ENCODE data around the gene SYT12.
A peak's percentile ranks its signal among the peaks of the same experiment; 100 is the strongest.

SYT12 gene

DNA sequence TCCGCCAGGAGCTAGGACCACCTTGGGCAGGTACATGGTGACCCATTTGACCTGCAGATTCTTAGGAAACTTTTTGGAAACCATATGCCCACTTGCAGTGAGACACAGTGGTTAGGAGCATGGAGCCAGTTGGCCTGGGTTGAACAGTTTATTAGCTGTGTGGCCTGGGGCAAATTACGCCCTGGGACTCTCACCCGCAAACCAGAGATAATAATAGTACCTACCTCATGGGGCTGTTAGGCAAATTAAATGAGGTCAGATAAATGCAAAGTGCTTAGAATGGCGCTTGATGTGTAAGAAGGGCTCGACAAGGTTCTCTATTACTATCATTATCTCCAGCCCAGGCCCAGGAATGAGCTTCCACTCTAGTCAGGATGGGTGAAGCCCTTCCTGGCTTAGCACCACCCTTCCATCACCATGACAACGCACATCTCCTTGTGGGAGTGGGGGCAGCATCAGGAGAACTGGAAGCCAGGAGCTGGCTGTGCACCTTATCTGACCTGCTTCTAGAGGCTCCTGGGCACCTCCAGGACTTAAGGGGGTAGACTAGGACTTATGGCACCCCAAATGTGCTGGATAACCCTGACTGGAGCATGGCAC lies 5.1 kb downstream of the SYT12 start:
- no peak for DNase-seq (ENCODE audit: low read depth)

DNA sequence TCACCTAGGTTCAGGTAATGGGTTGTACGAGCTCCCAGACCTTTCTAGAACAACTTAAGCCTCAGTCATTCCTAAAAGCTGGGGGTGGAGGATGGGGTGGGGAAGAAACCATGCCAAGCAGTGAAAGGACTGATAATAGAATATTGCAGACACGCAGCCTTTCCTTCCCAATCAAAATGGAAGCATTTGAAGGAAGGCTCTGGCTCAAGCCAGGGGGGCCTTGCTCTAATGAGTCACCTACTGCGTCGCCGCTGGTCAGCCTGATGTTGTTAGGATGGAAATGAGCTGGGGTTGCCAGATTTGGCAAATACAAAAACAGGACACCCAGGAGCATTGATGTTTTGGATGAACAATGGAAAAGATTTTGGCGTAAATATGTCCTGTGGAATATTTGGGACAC lies 6.2 kb downstream of the SYT12 start:
- no peak for DNase-seq (ENCODE audit: low read depth)

DNA sequence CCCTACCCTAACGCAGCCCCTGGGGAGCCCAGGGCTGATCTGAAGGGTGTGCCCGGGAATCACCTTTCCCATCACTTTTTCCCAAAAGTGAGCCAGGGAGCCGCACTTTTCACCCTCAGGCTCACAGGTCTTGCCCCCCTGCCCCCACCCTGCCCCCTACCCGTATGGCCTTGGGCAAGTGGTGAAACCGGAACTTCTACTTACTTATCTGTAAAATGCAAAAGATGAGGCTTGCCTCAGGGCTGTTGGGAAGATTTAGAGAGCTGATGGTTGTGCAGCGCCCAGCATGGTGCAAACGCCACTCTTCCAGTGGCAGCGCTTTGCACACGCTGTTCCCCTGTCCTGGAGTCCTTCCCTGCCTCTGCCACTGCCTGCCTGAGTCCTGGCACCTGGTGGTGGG lies 8.0 kb downstream of the SYT12 start:
- DNase-seq (ENCODE audit: low read depth): no peak

DNA sequence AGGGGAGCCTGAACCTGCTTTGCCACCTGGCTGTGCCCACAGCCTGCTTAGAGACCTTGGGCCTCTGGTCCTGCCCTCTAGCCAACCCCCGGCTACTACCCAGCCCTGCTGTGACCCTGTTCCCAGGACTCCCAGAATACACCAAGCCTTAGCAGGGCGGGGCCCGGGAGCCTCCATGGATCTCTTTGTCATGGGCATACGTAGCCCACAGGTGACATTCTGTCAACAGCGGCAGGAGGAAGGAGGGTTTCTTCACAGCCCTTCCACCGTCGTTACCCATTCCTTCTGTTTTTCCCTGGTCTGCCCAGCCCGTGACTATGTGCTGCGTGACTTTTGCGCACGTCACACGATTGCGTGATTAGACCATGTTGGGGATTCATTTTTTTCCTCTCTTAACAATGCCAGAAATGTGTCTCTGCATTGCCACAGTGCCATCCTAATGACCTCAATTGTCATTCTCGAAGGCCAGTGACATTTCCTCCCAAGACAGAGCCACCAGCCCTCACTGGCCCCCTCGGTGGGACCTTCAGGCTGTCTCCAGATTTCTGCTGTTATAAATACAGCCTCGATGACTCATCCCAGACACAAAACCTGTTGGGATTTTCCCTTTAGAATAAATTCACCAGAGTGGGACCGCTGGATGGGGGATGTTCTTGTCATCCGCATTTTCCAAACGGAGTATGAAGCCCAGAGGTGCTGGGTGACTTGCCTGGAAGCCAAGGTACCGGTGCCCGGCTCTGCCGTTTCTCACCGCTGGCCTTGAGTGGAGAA lies 9.0 kb downstream of the SYT12 start:
- no peak for DNase-seq (ENCODE audit: low read depth)

DNA sequence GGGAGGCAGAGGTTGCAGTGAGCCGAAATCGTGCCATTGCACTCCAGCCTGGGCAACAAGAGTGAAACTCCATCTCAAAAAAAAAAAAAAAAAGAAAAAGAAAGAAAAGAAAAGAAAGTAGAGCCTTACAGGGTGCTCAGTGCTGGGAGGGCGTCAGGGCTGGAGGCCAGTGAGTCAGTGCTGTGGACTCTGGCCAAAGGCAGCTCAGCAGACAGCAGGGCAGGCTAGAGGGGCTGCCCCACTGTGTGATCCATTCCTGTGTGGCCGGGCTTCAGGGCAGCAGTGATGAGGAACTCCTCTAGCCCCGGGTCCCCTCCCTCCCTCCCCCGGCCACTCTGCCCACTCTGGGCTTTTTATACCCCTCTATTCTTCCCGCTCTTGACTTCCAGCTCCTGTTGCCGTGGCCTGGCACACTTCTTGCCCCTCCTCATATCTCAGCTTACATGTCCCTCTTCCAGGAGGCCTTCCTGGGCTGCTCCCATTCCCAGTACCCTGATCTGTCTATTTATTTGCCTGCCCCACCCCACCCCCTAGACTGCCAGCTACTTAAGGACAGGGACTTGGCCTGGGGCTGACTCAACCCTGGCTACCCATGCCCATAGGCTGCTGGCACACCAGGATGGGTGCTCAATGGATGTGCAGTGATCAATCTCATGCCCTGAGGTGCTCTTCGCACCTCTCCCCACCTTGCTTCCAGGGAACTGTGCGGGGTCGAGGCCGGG lies 10.1 kb downstream of the SYT12 start:
- peak; percentile 60 for DNase-seq (ENCODE audit: low read depth)

DNA sequence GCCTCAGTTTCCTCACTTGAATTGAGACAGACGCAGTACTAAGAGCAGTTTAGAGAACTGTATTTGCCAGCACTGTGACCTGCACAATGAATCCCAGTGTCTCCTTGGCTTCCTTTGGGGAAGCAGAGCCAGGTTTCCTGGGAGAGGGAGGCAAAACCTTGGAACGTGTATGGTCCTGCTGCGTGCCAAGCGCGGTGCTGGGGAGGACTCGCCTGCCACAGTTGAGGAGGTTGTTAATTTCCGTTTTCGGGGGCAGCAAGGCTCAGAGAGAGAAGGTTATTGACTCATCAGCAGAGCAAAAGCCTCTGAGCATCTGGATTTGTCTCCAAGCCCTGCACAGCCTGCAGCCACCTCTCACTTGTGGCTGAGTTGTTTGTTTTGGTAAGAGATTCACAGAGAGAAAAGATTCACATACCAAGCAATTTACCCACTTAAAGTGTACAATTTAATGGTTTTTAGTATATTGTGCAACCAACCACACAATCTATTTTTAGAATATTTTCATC lies 10.8 kb downstream of the SYT12 start:
- peak; percentile 98 for DNase-seq (ENCODE audit: low read depth)

DNA sequence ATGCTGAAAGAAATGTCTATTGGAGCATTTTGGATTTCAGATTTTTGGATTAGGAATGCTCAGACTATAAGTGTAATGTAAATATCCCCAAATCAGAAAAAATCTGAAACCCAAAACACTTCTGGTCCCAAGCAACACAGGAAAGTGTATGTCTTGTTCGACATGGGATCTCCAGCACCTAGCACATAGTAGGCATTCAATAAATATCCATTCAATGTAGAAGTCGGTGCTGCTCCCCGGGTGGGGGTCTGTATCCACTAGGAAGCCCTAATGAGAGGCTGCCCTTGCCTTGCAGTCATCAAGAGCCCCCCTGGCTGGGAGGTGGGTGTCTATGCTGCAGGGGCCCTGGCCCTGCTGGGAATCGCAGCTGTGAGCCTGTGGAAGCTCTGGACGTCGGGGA lies 11.4 kb downstream of the SYT12 start:
- no peak for DNase-seq (ENCODE audit: low read depth)

DNA sequence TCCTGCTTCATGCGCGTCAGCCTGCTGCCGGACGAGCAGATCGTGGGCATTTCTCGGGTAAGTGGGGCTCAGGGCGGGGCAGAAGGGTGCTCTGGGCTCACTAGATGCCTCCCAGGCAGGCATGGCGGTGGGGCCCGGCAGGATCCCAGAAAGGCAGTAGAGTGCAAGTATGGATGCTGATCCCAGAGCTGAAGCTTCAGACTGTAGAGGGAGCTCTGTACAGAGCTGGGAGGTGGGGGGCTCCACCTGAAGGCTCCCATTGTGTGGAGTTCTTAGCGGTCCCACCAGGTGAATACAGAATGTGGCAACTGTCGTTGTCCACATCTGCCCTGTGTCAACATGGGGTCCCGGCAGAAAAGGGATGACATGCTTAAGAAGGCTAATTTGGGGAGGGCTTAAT lies 17.2 kb downstream of the SYT12 start:
- no peak for DNase-seq (ENCODE audit: low read depth)

DNA sequence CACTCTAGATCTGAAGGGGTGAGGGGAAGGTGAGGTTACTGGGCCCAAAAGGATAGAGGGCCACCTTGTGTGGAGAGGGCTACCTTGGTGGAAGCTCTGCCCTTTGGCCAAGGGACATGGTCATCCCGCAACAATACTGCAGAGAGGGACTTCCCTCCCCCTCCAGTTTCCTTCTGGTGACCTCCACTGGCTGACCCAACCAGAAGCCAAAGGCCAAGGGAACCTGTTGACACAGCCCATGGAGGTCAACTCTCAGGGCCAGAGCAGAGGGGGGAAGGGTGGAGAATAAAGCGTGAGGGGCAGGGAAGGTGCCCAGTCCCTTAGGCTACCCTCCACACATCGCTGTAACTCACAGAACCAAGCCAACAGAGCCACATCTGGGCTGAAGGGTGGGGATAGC lies 18.7 kb downstream of the SYT12 start:
- DNase-seq (ENCODE audit: low read depth): no peak

DNA sequence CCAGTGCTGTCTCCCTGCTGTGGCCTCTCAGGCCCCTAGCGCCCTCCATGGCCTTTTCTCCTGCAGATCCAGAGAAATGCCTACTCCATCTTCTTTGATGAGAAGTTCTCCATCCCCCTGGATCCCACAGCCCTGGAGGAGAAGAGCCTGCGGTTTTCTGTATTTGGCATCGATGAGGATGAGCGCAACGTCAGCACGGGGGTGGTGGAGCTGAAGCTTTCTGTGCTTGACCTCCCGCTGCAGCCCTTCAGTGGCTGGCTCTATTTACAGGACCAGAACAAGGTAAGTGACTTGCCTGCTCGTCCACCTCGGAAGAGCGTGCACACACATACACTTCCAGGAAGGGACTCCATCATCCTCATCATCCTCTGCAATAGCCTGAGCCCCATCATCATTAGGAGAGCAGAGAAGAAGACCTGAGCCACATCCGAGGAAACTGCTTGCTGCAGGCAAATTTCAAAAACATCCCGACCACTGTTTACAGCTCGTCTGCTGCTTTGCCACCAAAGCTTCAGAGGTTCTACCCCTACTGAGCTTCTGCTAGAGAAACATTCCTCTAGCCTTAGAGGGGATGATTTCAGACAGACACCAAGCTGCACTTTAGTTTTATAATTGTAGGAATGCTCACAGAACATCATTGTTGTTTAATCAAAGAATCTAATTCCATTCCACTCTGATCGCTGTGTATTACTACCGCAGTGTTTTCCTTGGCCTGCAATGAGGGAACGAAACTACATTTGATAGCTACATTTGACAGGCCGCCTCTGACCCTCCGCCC lies 20.8 kb downstream of the SYT12 start:
- no peak for DNase-seq (ENCODE audit: low read depth)

DNA sequence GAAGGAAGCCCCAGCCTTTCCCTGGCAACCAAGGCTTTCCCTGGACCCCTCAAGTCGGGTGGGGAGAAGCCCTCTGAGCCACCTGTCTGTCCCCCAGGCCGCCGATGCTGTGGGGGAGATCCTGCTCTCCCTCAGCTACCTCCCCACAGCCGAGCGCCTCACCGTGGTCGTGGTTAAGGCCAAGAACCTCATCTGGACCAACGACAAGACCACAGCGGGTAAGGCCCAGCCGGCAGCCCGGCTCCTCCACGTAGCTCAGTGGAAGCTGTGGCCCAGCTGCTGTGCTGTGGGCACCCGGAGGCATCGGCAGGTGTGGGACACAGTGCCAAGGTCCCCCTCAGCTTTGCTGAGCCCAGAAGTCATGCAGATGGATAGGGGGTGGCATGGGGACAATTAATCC lies 21.6 kb downstream of the SYT12 start:
- no peak for DNase-seq (ENCODE audit: low read depth)

DNA sequence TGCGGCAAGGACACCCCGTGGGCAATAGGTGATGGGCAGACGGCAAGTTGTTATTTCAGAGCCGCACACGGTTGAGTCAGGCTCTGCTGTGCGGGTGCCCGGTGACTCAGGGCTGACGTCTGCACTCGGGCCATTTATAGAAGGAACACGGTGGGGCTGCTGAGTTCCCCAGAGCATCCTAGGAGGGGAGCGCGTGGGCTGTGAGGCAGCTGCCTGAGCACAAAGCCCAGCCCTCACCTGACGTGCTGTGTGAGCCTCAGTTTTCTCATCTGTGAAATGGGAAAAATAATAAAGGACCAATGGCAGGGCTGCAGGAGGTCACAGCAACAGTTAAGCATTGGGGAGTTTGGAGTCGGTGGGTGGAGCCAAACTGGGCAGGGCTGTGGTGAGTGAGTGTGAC lies 22.4 kb downstream of the SYT12 start:
- DNase-seq (ENCODE audit: low read depth): no peak

DNA sequence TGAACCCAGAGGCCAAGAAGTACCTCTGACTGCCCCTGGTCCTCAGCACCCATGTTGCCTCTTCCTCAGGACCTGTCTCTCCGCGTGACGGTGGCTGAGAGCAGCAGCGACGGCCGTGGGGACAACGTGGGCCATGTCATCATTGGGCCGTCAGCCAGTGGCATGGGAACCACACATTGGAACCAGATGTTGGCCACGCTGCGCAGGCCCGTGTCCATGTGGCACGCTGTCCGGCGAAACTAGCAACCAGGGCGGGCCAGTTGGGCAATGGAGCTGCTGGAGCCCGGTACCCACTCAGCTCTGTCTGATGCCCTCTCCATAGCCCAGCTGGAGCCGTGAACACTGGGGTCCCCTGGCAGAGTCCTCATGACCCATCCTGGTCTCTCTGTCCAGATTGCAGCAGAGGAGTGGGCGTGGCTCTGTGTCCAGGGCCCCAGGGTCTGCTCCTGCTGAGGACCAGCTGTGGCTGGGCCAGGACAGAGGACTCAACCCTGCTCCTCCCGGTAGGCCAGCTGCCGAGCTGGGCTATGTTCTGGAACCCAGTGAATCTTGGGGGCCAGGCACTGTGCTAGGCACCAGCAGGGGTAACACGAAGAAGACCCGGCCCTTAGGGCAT lies 25.7 kb downstream of the SYT12 start:
- no peak for DNase-seq (ENCODE audit: low read depth)

DNA sequence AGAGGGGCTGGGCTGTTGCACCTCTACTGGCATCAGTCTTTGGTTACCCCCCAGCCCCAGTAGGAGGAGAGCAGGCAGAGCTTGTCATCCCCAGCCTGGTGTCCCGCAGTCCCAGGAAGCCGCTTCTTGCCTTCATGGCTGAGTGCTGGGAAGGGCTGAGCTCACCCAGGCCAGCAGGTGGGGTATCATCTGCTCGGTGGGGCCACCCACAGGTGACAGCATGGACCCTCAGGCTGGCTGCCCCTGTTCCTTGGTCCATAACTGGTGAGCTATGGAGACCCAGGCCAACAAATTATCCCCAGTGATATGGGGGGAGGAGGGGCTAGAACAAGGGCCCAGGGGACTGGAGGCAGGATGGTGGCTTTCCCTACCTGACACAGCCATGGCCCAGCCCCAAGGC lies 27.2 kb downstream of the SYT12 start:
- no peak for DNase-seq (ENCODE audit: low read depth)

DNA sequence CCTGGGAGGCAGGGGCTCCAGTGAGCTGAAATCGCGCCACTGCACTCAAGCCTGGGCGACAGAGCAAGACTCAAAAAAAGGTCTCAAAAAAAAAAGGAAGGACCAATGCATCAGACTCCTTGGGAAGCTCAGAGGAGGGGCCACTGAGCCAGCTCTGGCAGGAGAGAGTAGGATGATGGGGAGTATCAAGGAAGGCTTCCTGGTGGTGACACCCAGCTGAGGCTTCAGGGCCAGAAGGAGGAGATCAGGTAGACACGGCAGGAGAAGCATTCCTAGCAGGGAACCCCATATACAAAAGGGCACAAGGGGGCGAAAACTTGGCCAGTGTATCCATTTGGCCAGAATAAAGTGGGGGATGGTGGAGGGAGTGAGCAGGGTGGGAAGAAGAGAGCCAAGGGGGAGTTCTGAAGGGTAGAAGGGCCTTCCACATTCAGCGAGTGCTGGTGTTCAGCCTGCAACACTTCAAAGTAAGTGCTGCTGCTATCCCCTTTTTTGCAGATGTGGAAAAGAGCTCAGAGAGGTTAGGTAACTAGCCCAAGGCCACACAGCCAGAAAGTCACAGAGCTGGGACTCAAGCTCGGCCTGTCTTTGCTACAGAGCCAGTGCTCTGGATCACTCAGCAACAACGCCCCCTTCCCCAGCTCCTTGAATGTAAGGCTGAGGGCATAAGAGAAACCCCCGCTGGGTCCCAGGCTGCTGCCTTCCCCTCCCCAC lies 28.4 kb downstream of the SYT12 start:
- DNase-seq (ENCODE audit: low read depth): no peak

DNA sequence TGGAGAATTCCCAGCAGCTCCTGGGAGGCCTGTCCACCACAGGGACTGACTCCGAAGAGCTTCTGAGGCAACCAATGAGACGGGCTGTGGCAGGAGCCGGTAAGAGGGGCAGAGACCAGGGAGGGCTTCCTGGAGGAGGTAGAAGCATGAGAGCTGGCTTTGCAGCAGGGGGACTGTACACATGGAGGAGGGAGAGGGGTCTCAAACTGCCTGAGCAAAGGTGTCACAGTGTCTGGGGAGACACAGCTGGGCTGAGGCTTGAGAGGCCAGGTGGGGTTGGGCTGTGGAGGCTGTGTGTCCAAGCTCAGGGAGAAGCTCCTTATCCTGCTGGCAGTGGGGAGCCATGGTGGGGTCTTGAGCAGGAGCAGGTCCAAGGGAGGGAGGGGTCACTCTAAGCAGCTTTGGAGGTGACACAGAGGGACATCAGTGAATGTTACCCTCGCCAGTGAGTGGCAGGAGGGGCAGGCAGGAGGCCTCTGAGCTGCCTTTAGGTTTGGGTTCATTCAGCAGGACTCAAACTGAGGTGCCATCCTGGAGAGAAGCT lies 29.1 kb downstream of the SYT12 start:
- no peak for DNase-seq (ENCODE audit: low read depth)

DNA sequence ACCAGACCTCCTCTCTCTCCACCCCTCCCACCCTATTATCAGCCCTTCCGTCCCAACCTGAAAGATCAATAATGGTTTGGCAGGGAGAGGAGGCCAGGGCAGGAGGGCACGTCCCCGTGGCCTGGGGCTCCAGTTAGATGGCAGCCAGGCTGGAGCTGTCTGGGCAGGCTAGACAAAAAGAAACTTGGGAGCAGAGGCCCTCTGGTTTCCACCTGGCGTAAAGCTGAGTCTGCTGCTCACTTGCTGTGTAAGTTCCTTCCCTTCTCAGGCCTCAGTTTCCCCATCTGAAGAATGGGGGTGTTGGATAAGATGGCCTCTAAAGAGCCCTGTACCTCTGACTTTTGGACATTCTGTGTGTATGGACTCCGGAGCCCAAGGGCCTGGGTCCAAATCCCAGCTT lies 30.0 kb downstream of the SYT12 start:
- DNase-seq (ENCODE audit: low read depth): no peak

DNA sequence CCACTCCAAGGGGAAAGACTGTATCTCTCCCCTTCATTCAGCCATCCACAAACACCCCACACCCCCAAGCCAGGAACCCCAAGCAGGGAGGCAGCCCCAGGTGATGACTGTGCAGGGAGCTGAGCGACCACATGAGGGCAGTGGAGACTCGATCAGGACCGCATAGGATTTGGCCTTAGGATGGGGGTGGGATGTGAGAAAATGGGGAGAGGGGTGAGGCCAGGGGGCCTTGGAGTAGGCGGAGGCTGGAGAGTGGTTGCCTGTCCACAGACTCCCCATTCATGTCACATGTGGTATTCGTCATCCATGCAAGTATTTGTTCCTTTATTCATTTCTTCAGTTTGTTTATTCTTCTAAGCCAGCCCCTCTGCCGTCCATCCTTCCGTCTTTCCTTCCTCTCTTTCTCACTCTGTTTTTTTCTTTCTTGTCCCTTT lies 31.0 kb downstream of the SYT12 start:
- no peak for DNase-seq (ENCODE audit: low read depth)

DNA sequence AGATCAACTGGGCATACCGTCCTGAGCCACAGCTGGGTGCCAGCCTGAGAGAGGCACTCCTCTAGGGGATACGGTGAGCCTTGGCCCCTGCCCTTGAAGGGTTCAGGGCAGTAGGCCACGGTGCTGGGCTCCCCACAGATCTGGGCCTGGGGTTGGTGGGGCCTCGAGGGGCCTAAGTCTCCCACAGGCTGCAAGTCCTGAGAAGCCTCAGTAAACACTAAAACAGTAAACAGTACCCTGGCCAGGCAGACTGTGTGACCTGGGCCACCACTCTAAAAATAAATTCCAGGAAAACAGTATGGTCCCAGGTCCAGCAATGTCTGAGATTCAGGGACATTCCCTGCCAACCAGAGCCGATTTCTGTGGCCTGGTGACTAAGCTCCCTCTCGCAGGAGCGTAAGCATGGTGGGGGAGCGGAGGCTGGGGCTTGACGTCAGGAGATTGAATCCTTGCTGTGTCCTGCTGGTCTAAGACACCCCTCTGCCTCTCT lies 31.5 kb downstream of the SYT12 start:
- DNase-seq (ENCODE audit: low read depth): no peak

DNA sequence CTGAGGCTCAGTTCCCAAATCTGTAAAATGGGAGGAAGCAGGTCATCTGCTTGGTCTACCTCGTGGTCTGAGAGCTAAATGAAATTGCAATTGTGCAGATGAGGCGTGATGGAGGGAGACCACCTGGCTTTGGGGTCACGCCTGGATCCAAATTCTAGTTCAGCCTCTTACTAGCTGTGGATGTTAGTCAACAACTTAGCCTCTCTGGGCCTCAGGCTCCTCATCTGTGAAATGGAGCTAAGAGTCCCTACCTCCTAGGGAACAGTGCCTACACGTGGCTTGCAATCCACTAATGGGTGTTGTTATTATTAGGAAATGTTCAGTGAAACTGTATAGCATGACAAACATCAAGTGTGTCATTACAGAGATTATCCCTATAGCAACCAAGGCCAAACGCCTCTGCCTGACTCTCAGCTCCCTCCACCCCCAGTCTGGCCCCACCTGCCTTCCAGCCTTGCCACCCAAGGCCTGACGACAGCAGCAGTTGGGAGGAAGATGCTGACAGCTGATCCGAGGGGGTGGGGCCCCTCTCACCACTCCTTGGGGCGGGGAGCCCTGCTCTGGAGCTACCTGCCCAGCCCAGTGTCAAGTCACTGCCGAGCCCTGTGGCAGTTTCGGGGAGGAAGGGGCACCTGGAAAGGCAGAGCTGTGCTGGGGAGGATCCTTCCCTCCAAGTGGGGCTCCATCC lies 32.0 kb downstream of the SYT12 start:
- DNase-seq (ENCODE audit: low read depth): no peak

Data from GM04503 (cell line).